GM23248 (cell line): ENCODE results near the gene COPG1. TPM values are rescaled to one million over a fixed set of nuclear protein-coding genes. Genes with fewer than 3 reads are reported as not detected.

ENCODE experiments used
- DNase-seq: peaks from one replicate; pipeline ENCODE4 v3.0.0-alpha.2; 2015
- H2AFZ ChIP-seq: fragments of 200-600 bp; sonication (generic); 2 replicates; pipeline ENCODE4 v1.6.1; 2016; ENCODE audit warnings: antibody characterized with exemption
- H3F3A ChIP-seq: fragments of 200-600 bp; sonication (generic); 2 replicates; pipeline ENCODE4 v1.6.1; 2016; ENCODE audit warnings: mild to moderate bottlenecking, antibody characterized with exemption, mixed run types; ENCODE audit not compliant: insufficient read depth
- H3K27ac ChIP-seq: fragments of 200-600 bp; sonication (generic); 2 replicates; pipeline ENCODE4 v1.5.1; 2016; ENCODE audit warnings: mild to moderate bottlenecking
- H3K27me3 ChIP-seq: fragments of 200-600 bp; sonication (generic); replicated peaks from 2 replicates; pipeline ENCODE4 v1.6.1; 2016; ENCODE audit warnings: mild to moderate bottlenecking; ENCODE audit not compliant: insufficient read depth
- H3K36me3 ChIP-seq: fragments of 200-600 bp; sonication (generic); 2 replicates; pipeline ENCODE4 v1.6.1; 2016; ENCODE audit warnings: low read depth, mild to moderate bottlenecking
- H3K4me1 ChIP-seq: fragments of 200-600 bp; sonication (generic); 2 replicates; pipeline ENCODE4 v1.6.1; 2016; ENCODE audit warnings: mild to moderate bottlenecking; ENCODE audit not compliant: insufficient read depth
- H3K4me2 ChIP-seq: fragments of 200-600 bp; sonication (generic); one replicate; pipeline ENCODE4 v1.6.1; 2016; ENCODE audit warnings: mild to moderate bottlenecking; ENCODE audit not compliant: unreplicated experiment
- H3K4me3 ChIP-seq: fragments of 200-600 bp; sonication (generic); 2 replicates; pipeline ENCODE4 v1.5.1; 2016; ENCODE audit warnings: mild to moderate bottlenecking
- H3K79me2 ChIP-seq: fragments of 200-600 bp; sonication (generic); 2 replicates; pipeline ENCODE4 v1.6.1; 2016; ENCODE audit warnings: mild to moderate bottlenecking; ENCODE audit not compliant: insufficient read depth
- H3K9ac ChIP-seq: fragments of 200-600 bp; sonication (generic); 2 replicates; pipeline ENCODE4 v1.6.1; 2016; ENCODE audit warnings: mild to moderate bottlenecking
- H3K9me2 ChIP-seq: fragments of 200-600 bp; sonication (generic); 2 replicates; pipeline ENCODE4 v1.6.1; 2016; ENCODE audit warnings: mixed run types, mild to moderate bottlenecking, moderate library complexity; ENCODE audit not compliant: insufficient read depth
- H3K9me3 ChIP-seq: fragments of 200-600 bp; sonication (generic); one replicate; pipeline ENCODE4 v1.6.1; 2017; ENCODE audit warnings: low read depth
- H4K20me1 ChIP-seq: fragments of 200-600 bp; sonication (generic); 2 replicates; pipeline ENCODE4 v1.6.0; 2016; ENCODE audit not compliant: insufficient read depth
- EZH2 ChIP-seq: fragments of 200-600 bp; sonication (generic); IDR thresholded peaks from 2 replicates; pipeline ENCODE4 v1.6.1; 2018; ENCODE audit warnings: antibody characterized with exemption, mild to moderate bottlenecking; ENCODE audit not compliant: insufficient read depth, poor library complexity, severe bottlenecking
- EZH2phosphoT487 ChIP-seq: fragments of 200-600 bp; sonication (generic); IDR thresholded peaks from 2 replicates; pipeline ENCODE4 v1.6.1; 2018; ENCODE audit warnings: antibody characterized with exemption, moderate library complexity, mild to moderate bottlenecking, low read depth; ENCODE audit not compliant: insufficient read depth
- WGBS, 2 experiments: methylation state at CpG; one replicate each; pipeline ENCODE4 v1.1.6; 2015 to 2017; ENCODE audit warnings: low lambda C conversion rate in 2 of 2, low coverage in 1 of 2; ENCODE audit errors: missing lambda C conversion rate in 2 of 2; 5-methylcytosine and 5-hydroxymethylcytosine counted together
- in situ Hi-C: fragments of 300-500 bp; cut with MboI; formaldehyde crosslinking; loops from 2 replicates; pipeline ENCODE4 v1.15.0; 2020
- polyA plus RNA-seq: library from polyadenylated mRNA; unstranded; fragments of >200 nt; fragmentation: Nextera tagmentation; extraction: Ambion mirVana; gene quantifications from 2 replicates; pipeline ENCODE4 v1.2.1, GENCODE V29; 2016
- total RNA-seq: library from RNA; depleted of rRNA; stranded (reverse); fragments of >200 nt; shearing (Covaris generic); gene quantifications from 2 replicates; pipeline ENCODE4 v1.2.3, GENCODE V29; 2014

The COPG1 gene
- total and polyA plus RNA-seq, 2 experiments from 2014 or later = 254 to 298 TPM

DNA sequence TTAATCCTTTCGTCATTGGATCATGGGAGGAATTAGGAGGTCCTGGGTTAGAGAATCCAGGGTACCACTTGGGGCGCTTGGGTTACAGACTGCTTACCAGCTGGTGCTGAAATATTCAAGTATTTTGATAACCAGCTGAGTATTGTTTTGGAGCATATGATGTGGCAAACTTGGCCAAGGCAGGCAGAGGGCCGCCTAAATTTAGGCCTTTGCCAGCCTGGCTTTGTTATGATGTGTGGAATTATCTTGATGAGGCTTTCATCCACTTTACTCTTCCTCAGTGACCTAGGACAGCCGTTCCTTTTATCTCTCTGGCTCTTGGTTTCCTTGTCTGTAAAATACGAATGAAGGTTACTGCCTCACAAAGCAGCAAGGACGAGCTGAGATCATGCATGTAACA, 6.9 kb downstream of the COPG1 start:
- H3F3A ChIP-seq = peaks cover 40% of the 10 kb centered on the region
- no peaks in the 10 kb centered on the region for H3K9me2 ChIP-seq
- in situ Hi-C loops = no loop called here
- no peak for TF ChIP-seq EZH2phosphoT487
- TF ChIP-seq EZH2 = no peak
- peaks cover 97% of the 10 kb centered on the region for H3K79me2 ChIP-seq
- no peak overlapping the region for H2AFZ ChIP-seq
- no peak overlapping the region for H3K9ac ChIP-seq
- WGBS, 2 experiments = 79 to 86% methylated on average over 6 of the region's 6 CpGs
- H3K27ac ChIP-seq = no peak overlapping the region
- H3K4me3 ChIP-seq = no peak overlapping the region
- H4K20me1 ChIP-seq = no peaks in the 10 kb centered on the region
- no peak overlapping the region for H3K4me2 ChIP-seq
- DNase-seq = no peak
- H3K36me3 ChIP-seq = peaks cover 91% of the 10 kb centered on the region
- no peaks in the 10 kb centered on the region for H3K9me3 ChIP-seq
- peaks cover 12% of the 10 kb centered on the region for H3K4me1 ChIP-seq
- H3K27me3 ChIP-seq = no peaks in the 10 kb centered on the region

DNA sequence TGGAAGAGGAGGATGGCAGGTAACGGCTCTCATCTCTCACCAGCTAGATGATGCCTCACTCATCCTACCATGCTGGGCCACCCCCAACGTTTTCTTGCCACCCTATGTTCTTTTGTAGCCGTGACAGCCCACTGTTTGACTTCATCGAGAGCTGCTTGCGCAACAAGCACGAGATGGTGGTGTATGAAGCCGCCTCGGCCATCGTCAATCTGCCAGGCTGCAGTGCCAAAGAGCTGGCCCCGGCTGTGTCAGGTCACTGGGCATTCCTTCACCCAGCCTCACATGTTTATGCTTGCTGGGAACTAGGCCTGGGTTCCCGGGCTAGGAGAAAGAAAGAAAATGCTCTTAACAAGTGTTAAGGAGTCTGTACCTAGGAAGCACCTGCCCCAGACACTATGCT, 8.2 kb downstream of the COPG1 start:
- H3F3A ChIP-seq = peaks cover 35% of the 10 kb centered on the region
- no peak for DNase-seq
- no peak overlapping the region for H3K27ac ChIP-seq
- H3K4me1 ChIP-seq = peaks cover 11% of the 10 kb centered on the region
- no peak overlapping the region for H3K9ac ChIP-seq
- no peaks in the 10 kb centered on the region for H3K27me3 ChIP-seq
- H3K4me2 ChIP-seq = no peak overlapping the region
- WGBS, 2 experiments = 76 to 80% methylated on average over 11 of the region's 11 CpGs
- H2AFZ ChIP-seq = no peak overlapping the region
- peaks cover 97% of the 10 kb centered on the region for H3K79me2 ChIP-seq
- H3K9me2 ChIP-seq = no peaks in the 10 kb centered on the region
- H4K20me1 ChIP-seq = no peaks in the 10 kb centered on the region
- in situ Hi-C loops = no loop called here
- peaks cover 92% of the 10 kb centered on the region for H3K36me3 ChIP-seq
- TF ChIP-seq EZH2phosphoT487 (no peak), EZH2 (no peak)
- no peaks in the 10 kb centered on the region for H3K9me3 ChIP-seq
- no peak overlapping the region for H3K4me3 ChIP-seq

DNA sequence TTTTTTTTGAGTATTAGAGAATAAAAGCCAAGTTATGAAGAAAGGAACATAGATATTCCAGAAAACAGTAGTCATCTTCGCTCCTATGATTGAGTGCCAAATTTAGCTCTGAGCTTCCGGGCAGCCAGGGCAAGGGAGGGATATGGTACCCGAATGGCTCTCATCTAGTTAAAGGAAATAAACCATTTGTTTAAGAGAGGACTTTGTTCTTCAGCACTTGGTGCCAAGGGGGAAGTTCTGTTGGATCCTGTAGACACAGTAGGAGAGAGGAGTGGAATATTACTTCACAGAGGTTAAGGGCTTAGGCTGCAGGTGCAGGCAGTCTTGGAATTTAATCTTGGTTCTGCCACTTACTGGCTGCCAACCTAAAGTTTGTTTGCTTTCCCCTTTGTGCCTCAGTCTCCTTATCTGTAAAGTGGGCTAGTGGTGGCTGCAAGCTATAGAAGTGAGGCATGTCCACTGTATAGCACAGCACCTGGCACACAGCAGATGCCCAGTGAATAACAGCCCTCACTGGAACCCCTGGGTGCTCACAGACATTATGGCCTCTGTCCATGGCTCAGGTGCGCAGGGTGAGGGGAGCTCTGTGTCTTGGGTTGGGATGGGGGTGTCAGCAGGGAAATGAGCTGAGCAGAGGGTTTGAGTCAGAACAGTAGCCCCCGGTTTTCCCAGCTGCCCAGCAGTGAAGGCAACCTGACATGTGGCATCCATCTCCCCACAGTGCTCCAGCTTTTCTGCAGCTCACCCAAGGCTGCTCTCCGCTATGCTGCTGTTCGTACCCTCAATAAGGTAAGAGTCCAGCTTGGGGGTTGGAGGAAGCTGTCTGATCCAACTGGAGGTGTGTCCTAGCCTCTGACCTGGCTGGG, 10.4 kb downstream of the COPG1 start:
- H3K9ac ChIP-seq = no peak overlapping the region
- H3K9me2 ChIP-seq = no peaks in the 10 kb centered on the region
- H3K27ac ChIP-seq = no peak overlapping the region
- H3K4me3 ChIP-seq = no peak overlapping the region
- H3K4me1 ChIP-seq = no peaks in the 10 kb centered on the region
- peaks cover 97% of the 10 kb centered on the region for H3K79me2 ChIP-seq
- in situ Hi-C loops = no loop called here
- no peaks in the 10 kb centered on the region for H3K27me3 ChIP-seq
- no peaks in the 10 kb centered on the region for H4K20me1 ChIP-seq
- peaks cover 88% of the 10 kb centered on the region for H3K36me3 ChIP-seq
- WGBS, 2 experiments = 81 to 85% methylated on average over 7 of the region's 7 CpGs
- no peak for TF ChIP-seq EZH2phosphoT487
- TF ChIP-seq EZH2 = no peak
- DNase-seq = no peak
- H3F3A ChIP-seq = peaks cover 23% of the 10 kb centered on the region
- H3K4me2 ChIP-seq = no peak overlapping the region
- H2AFZ ChIP-seq = no peak overlapping the region
- H3K9me3 ChIP-seq = no peaks in the 10 kb centered on the region

DNA sequence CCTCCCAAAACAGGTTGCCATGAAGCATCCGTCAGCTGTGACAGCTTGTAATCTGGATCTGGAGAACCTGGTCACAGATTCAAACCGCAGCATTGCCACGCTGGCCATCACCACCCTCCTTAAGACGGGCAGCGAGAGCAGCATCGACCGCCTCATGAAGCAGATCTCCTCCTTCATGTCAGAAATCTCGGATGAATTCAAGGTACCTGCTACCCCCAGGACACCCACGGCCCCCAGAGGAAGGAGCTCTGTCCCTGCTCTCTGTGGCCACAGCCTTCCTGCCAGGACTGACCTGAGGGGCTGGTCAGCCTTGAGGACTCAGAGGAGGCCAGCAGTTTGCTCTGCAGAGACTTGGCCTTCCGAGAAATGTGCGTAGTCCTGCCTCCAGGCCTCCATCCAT, 11.2 kb downstream of the COPG1 start:
- Histone ChIP-seq H3K4me2 (no peak overlapping the region), H3K79me2 (peaks cover 97% of the 10 kb centered on the region), H3K36me3 (peaks cover 89% of the 10 kb centered on the region), H3K9me2 (no peaks in the 10 kb centered on the region), H4K20me1 (no peaks in the 10 kb centered on the region), H3K4me3 (no peak overlapping the region), H3K27ac (no peak overlapping the region), H3K4me1 (peaks cover 3% of the 10 kb centered on the region; the same call in 1 of the 2 replicates), H3K9ac (no peak overlapping the region), H3K27me3 (no peaks in the 10 kb centered on the region), H2AFZ (no peak overlapping the region), H3K9me3 (no peaks in the 10 kb centered on the region), H3F3A (peaks cover 26% of the 10 kb centered on the region)
- WGBS, 2 experiments = 91 to 96% methylated on average over 11 of the region's 11 CpGs
- in situ Hi-C loops = no loop called here
- DNase-seq = no peak
- TF ChIP-seq EZH2 = no peak
- TF ChIP-seq EZH2phosphoT487 = no peak
